HUES6 (cell line): ENCODE results near the gene NSRP1.
"Not testable (repeated sequence)": the region's sequence is repeated elsewhere in the genome, so short reads cannot be mapped to it uniquely, and the experiment has no call there.

Source experiments
- H3K27ac ChIP-seq: 2 replicates; pipeline ENCODE4 v1.7.0; 2013; ENCODE audit warnings: low read depth, mild to moderate bottlenecking, low read length, inconsistent platforms
- H3K27me3 ChIP-seq: 2 replicates; pipeline ENCODE4 v1.6.1; 2013; ENCODE audit warnings: low read length; ENCODE audit not compliant: control insufficient read depth, insufficient read depth
- H3K36me3 ChIP-seq: 2 replicates; pipeline ENCODE4 v1.6.1; 2013; ENCODE audit warnings: low read length; ENCODE audit not compliant: control insufficient read depth, insufficient read depth
- H3K4me1 ChIP-seq: 2 replicates; pipeline ENCODE4 v1.6.1; 2013; ENCODE audit warnings: low read length; ENCODE audit not compliant: control insufficient read depth, insufficient read depth
- H3K4me3 ChIP-seq: 2 replicates; pipeline ENCODE4 v1.5.1; 2013; ENCODE audit warnings: low read depth, low read length
- H3K9ac ChIP-seq: one replicate; pipeline ENCODE4 v1.6.1; 2013; ENCODE audit warnings: mild to moderate bottlenecking, low read length
- H3K9me3 ChIP-seq: 2 replicates; pipeline ENCODE4 v1.6.1; 2013; ENCODE audit warnings: low read depth, low read length; ENCODE audit not compliant: control insufficient read depth, insufficient read depth

Gene NSRP1

GRCh38 chr17:30116661-30117551, at the start of gene NSRP1:
NSRP1 (plus strand) TSS chr17:30116816; CDS start chr17:30116844, 28 bp downstream.
- peak within 1 kb of the TSS; percentile 87 for H3K4me3 ChIP-seq
- H3K27ac ChIP-seq, result peak within 1 kb of the TSS; percentile 97
- H3K27me3 ChIP-seq, result no peaks in the 10 kb centered on the region
- 0 out of 2 replicates have a peak, but pooled peaks cover 3% of the 10 kb centered on the region for H3K4me1 ChIP-seq
- peak within 1 kb of the TSS; percentile 98 for H3K9ac ChIP-seq
- peaks cover 13% of the 10 kb centered on the region for H3K36me3 ChIP-seq
- H3K9me3 ChIP-seq, result no peaks in the 10 kb centered on the region

DNA sequence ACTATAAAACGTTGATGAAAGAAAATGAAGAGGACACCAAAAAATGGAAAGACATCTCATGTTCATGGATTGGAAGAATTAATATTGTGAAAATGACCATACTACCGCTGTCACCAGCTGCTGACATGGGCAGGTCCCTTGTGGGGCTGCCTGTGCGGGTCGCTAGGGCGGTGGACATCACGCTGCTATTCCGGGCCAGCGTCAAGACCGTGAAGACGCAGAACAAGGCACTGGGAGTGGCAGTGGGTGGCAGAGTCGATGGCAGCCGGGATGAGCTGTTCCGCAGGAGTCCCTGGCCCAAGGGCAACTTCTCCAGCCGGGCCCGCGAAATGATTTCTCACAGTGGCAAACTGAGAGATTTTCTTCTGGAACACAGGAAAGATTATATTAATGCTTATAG, 48.2 kb upstream of the NSRP1 start:
- Histone ChIP-seq H3K9ac (no peak overlapping the region), H3K4me3 (no peak overlapping the region), H3K36me3 (no peaks in the 10 kb centered on the region), H3K27ac (no peak overlapping the region), H3K9me3 (no peaks in the 10 kb centered on the region; the same call in 1 of the 2 replicates), H3K4me1 (no peaks in the 10 kb centered on the region), H3K27me3 (no peaks in the 10 kb centered on the region)

DNA sequence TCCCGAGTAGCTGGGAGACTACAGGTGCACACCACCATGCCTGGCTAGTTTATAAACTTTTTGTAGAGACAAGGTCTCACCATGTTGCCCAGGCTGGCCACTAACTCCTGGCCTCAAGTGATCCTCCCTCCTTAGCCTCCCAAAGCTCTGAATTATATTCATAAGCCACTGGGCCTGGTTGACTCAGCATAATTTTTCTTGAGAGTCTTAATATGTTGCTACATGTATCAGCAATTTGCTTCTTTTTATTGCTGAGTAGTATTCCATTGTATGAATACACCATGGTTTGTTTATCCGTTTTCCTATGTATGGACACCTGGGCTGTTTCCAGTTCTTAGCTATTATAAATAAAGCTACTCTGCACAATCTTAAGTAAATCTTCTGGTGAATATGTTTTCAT, 42.4 kb upstream of the NSRP1 start:
- Histone ChIP-seq H3K36me3 (no peaks in the 10 kb centered on the region), H3K9me3 (no peaks in the 10 kb centered on the region), H3K4me3 (no peak overlapping the region), H3K27me3 (peaks cover 7% of the 10 kb centered on the region; the same call in 1 of the 2 replicates), H3K9ac (no peak overlapping the region), H3K4me1 (no peaks in the 10 kb centered on the region), H3K27ac (no peak overlapping the region)

DNA sequence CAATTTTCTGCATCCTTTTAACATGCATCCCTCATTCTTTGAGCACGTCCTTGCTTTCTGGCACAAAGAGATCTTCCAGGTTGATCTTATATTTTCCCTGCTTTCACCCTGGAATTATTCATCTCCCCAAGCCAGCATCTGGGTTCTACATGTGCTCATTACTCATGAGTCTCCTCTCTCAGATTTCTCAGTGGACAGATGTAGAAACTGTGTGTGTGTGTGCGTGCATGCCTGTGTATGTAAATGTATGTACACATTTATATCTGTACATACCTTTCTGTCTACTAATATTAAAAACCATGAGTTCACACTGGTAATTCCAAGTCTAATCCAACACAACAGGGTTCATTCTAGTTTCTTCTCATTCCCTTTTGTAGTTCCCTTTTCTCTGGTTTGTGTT, 41.9 kb upstream of the NSRP1 start:
- H3K4me3 ChIP-seq, result no peak overlapping the region
- H3K9ac ChIP-seq, result no peak overlapping the region
- H3K36me3 ChIP-seq, result no peaks in the 10 kb centered on the region
- no peaks in the 10 kb centered on the region for H3K9me3 ChIP-seq
- H3K4me1 ChIP-seq, result no peaks in the 10 kb centered on the region
- H3K27ac ChIP-seq, result no peak overlapping the region
- peaks cover 8% of the 10 kb centered on the region; the same call in 1 of the 2 replicates for H3K27me3 ChIP-seq

- no peaks in the 10 kb centered on the region for H3K4me1 ChIP-seq
- H3K9me3 ChIP-seq, result no peaks in the 10 kb centered on the region
- no peak overlapping the region for H3K4me3 ChIP-seq
- 0 out of 2 replicates have a peak, but pooled peaks cover 4% of the 10 kb centered on the region for H3K27me3 ChIP-seq
- no peaks in the 10 kb centered on the region for H3K36me3 ChIP-seq
- no peak overlapping the region for H3K9ac ChIP-seq
- no peak overlapping the region for H3K27ac ChIP-seq
Measured at GRCh38 chr17:30082773-30083172, 33.8 kb upstream of the NSRP1 start.

GRCh38 chr17:30084788-30085187, 31.8 kb upstream of the NSRP1 start:
- no peaks in the 10 kb centered on the region for H3K9me3 ChIP-seq
- H3K36me3 ChIP-seq, result no peaks in the 10 kb centered on the region
- H3K4me3 ChIP-seq, result no peak overlapping the region

DNA sequence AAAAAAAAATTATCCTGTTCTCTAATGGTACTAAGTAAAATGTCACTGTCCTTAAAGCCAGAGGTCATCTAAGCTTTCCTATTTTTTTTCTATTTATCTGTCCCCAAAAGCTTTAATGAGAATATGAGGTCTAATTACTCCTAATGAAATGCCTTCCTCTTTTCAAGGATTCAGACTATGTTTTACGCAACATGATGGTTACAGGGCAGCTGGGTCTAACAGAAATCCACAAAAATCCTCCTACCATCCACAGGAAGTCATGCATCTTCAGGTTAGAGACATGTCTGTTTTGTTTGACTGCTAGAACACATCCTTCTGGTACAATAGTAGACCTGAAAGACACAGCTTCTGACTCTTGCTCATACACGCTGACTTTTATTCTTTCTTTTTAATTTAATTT, 29.7 kb upstream of the NSRP1 start:
- H3K27me3 ChIP-seq, result no peaks in the 10 kb centered on the region
- H3K4me3 ChIP-seq, result no peak overlapping the region
- no peaks in the 10 kb centered on the region for H3K4me1 ChIP-seq
- H3K27ac ChIP-seq, result no peak overlapping the region
- no peaks in the 10 kb centered on the region for H3K9me3 ChIP-seq
- no peak overlapping the region for H3K9ac ChIP-seq
- H3K36me3 ChIP-seq, result no peaks in the 10 kb centered on the region

More at GRCh38 chr17:30084788-30085187, 31.8 kb upstream of the NSRP1 start:
- no peak overlapping the region for H3K9ac ChIP-seq
- no peak overlapping the region for H3K27ac ChIP-seq
- H3K27me3 ChIP-seq, result 0 out of 2 replicates have a peak, but pooled peaks cover 3% of the 10 kb centered on the region
- no peaks in the 10 kb centered on the region for H3K4me1 ChIP-seq

GRCh38 chr17:30087431-30087830, 29.2 kb upstream of the NSRP1 start:
- not testable (repeated sequence) for H3K9me3 ChIP-seq, H3K36me3 ChIP-seq, H3K9ac ChIP-seq, H3K27me3 ChIP-seq, H3K4me1 ChIP-seq, H3K4me3 ChIP-seq, H3K27ac ChIP-seq

GRCh38 chr17:30091121-30091670, 25.4 kb upstream of the NSRP1 start:
- Histone ChIP-seq H3K36me3 (no peaks in the 10 kb centered on the region), H3K4me1 (no peaks in the 10 kb centered on the region; the same call in 1 of the 2 replicates), H3K27ac (no peak overlapping the region), H3K4me3 (no peak overlapping the region), H3K9me3 (no peaks in the 10 kb centered on the region), H3K9ac (no peak overlapping the region), H3K27me3 (no peaks in the 10 kb centered on the region)

DNA sequence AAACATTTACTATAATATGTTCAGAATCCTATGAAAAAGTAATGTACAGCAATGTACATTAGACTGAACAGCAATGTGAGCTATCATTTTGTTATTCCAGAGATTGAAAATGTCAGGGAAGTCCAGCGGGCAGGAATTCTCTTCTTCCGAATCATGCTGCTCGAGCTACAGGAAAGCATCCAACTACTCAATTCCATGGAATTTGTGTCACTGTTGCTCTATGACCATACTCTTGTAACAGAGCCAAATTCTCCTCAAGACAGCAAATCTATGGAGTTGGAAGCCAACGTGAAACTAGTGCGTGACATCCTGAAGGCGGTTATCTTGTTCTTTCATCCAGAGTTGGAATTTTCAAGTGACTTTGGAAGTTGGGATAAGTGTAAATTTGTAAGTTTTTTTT, 24.8 kb upstream of the NSRP1 start:
- H3K9me3 ChIP-seq, result no peaks in the 10 kb centered on the region
- no peak overlapping the region for H3K9ac ChIP-seq
- no peak overlapping the region for H3K27ac ChIP-seq
- no peak overlapping the region for H3K4me3 ChIP-seq
- H3K36me3 ChIP-seq, result no peaks in the 10 kb centered on the region
- no peaks in the 10 kb centered on the region; the same call in 1 of the 2 replicates for H3K4me1 ChIP-seq
- H3K27me3 ChIP-seq, result no peaks in the 10 kb centered on the region

DNA sequence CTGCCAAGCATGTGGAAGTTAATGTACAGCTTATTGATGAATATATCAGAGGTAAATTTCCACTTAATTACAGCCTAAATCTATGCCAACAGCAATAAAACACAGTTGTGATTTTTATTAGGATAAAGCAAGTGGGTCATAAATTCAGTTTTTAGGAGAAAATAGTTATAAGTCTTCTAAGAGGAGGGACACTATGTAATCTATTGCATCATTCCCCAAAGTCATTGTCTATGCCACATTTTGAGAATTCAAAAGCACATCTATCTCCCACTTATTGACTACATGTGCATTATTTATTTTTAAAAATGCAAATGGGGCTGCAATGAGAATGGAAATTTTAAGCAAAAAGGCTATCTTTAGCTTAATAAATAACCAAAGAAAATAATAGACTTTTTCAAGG, 23.7 kb upstream of the NSRP1 start:
- Histone ChIP-seq H3K27ac (no peak overlapping the region), H3K9ac (no peak overlapping the region), H3K4me3 (no peak overlapping the region), H3K36me3 (no peaks in the 10 kb centered on the region), H3K9me3 (no peaks in the 10 kb centered on the region), H3K4me1 (no peaks in the 10 kb centered on the region; the same call in 1 of the 2 replicates), H3K27me3 (no peaks in the 10 kb centered on the region)
